A375 (cell line): Measurements from ENCODE around the gene PTS. TPM values are rescaled to one million over a fixed set of nuclear protein-coding genes. Genes with fewer than 3 reads are reported as not detected.

Source experiments
- small RNA-seq: library from RNA; depleted of rRNA; stranded (forward); fragments of <200 nt; gene quantifications from one replicate; pipeline ENCODE3, GENCODE V24; 2014
- total RNA-seq: library from RNA; depleted of rRNA; stranded (reverse); fragments of >200 nt; shearing (Covaris generic); gene quantifications from 2 replicates; pipeline ENCODE4 v1.2.3, GENCODE V29; 2014; rRNA removed

Gene PTS
- total RNA-seq: 54.4 and 65.5 TPM in 2 replicates

DNA sequence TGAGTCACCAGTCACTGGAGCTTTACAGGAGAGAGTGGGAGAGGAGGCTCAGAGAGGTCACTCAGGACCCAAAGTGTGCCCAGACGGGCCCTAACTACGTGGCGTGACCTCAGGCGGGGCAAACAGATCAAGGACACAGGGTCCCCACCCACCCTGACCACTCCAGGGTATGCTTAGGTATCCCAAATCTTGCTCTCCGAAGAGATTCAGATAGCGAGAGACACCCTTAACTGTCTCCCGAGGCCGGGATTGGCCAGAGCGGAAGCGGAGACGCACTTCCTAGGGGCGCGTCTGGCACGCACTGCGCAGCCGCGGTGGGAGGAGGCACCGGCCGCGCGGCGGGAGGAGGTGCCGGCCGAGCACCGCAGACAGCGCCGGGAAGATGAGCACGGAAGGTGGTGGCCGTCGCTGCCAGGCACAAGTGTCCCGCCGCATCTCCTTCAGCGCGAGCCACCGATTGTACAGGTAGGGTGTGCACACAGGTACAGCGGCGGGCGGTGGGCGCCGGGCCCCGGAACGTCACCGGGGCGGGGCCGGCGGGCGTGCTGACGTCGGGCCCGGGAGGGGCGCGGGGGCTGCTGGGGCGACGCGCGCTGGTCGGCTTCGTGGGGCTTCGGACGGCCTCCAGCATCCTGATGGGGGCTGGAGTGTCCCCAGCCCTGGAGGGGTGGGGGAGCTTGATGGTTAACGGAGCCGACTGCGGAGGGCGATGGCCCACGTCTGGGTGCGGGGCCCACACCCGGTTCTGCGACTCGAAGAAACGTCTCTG, at the start of gene PTS:
PTS (plus strand) TSS at position 367 of the 769 bp plus-strand sequence; CDS start at position 383, 16 bp downstream.

GRCh38 chr11:112260490-112260889, 34.3 kb downstream of the PTS start, which contains the start of gene PLET1:
PLET1 (minus strand) TSS chr11:112260860; CDS start chr11:112260589, 271 bp downstream.

Small RNA genes within 50 kb of the gene (small RNA-seq; reads per million reads assigned to genes)
- gene MRPS36P4: not detected

Other genes with a start within 250 kb of the PTS start
- gene DLAT, start 201.0 kb upstream of the PTS start, total RNA-seq: 28.2 and 33.2 TPM in 2 replicates
- 1.7 and 2.1 TPM in 2 replicates for gene PIH1D2, start 152.4 kb upstream of the PTS start, total RNA-seq
- 16.4 and 24.2 TPM in 2 replicates for gene NKAPD1, start 152.1 kb upstream of the PTS start, total RNA-seq
- 90.4 and 106 TPM in 2 replicates for gene TIMM8B, start 139.7 kb upstream of the PTS start, total RNA-seq
- 48.0 and 62.7 TPM in 2 replicates for gene SDHD, start 139.6 kb upstream of the PTS start, total RNA-seq
- gene IL18, start 62.3 kb upstream of the PTS start, total RNA-seq: 1.2 and 3.5 TPM in 2 replicates
- not detected in 2 replicates for gene TEX12, start 59.1 kb upstream of the PTS start, total RNA-seq
- gene BCO2, start 50.9 kb upstream of the PTS start, total RNA-seq: 0.66 and 1.0 TPM in 2 replicates
- gene PLET1, start 34.4 kb downstream of the PTS start, total RNA-seq: not detected in 2 replicates